Naive thymus-derived CD4-positive, alpha-beta T cell (primary cell): ENCODE data around the gene CAMK4. TPM values are rescaled to one million over a fixed set of nuclear protein-coding genes. Genes with fewer than 3 reads are reported as not detected.

Experiments used
- ATAC-seq: fragments of 150-1000 bp; cut with Tn5 transposase; 2 replicates; pipeline ENCODE4 v1.10.0; 2021; ENCODE audit warnings: mild to moderate bottlenecking, moderate library complexity
- CTCF ChIA-PET: fragments of 350-600 bp; sonication (Branson Sonifier 250); formaldehyde crosslinking; loops from one replicate; lab custom pipeline; 2021; ENCODE audit warnings: antibody characterized with exemption; lab: Charles Lee
- POLR2A ChIA-PET: fragments of 350-600 bp; sonication (Branson Sonifier 250); formaldehyde crosslinking; loops from one replicate; lab custom pipeline; 2021; ENCODE audit warnings: antibody characterized with exemption, inconsistent platforms; lab: Charles Lee
- DNase-seq, 9 donors: peaks; one replicate each; pipeline versions ENCODE4 v3.0.0 to v3.0.0-alpha.2; 2020 to 2022; ENCODE audit warnings: mixed read lengths in 1 of 9
- H3K27ac ChIP-seq: one replicate; pipeline ENCODE4 v1.7.0; 2013; ENCODE audit warnings: mild to moderate bottlenecking, low read depth, low read length, moderate library complexity
- H3K27me3 ChIP-seq, 2 donors: one replicate each; pipeline ENCODE4 v1.7.0; 2013; ENCODE audit warnings: low read length in 2 of 2, mild to moderate bottlenecking in 2 of 2, moderate library complexity in 2 of 2; ENCODE audit not compliant: control insufficient read depth in 2 of 2, insufficient read depth in 2 of 2
- H3K36me3 ChIP-seq, 3 experiments: 1 replicate in 2 of 3; 2 replicates in 1 of 3; pipeline ENCODE4 v1.7.0; 2013; ENCODE audit warnings: low read length in 3 of 3, mild to moderate bottlenecking in 3 of 3, moderate library complexity in 1 of 3; ENCODE audit not compliant: insufficient read depth in 3 of 3, control insufficient read depth in 2 of 3
- H3K4me1 ChIP-seq, 2 donors: one replicate each; pipeline ENCODE4 v1.7.0; 2013; ENCODE audit warnings: low read length in 2 of 2, mild to moderate bottlenecking in 2 of 2, moderate library complexity in 1 of 2; ENCODE audit not compliant: control insufficient read depth in 2 of 2, insufficient read depth in 2 of 2
- H3K4me3 ChIP-seq: 2 replicates; pipeline ENCODE4 v1.7.0; 2013; ENCODE audit warnings: mild to moderate bottlenecking, low read length
- H3K9me3 ChIP-seq, 3 experiments: 1 replicate in 2 of 3; 2 replicates in 1 of 3; pipeline ENCODE4 v1.7.0; 2013; ENCODE audit warnings: low read length in 3 of 3; ENCODE audit not compliant: control insufficient read depth in 2 of 3
- H3K27ac Mint-ChIP-seq, 9 donors: one replicate each; pipeline ENCODE4 v1.8.0; 2020 to 2022; ENCODE audit warnings: mixed read lengths in 9 of 9, mild to moderate bottlenecking in 8 of 9, moderate library complexity in 5 of 9, inconsistent platforms in 2 of 9
- H3K27me3 Mint-ChIP-seq, 5 donors: one replicate each; pipeline ENCODE4 v1.8.0; 2021 to 2022; ENCODE audit warnings: mixed read lengths in 5 of 5, mild to moderate bottlenecking in 1 of 5
- H3K36me3 Mint-ChIP-seq, 5 donors: one replicate each; pipeline ENCODE4 v1.8.0; 2020 to 2022; ENCODE audit warnings: mixed read lengths in 5 of 5, mild to moderate bottlenecking in 3 of 5, inconsistent platforms in 1 of 5
- H3K4me1 Mint-ChIP-seq, 7 donors: one replicate each; pipeline ENCODE4 v1.8.0; 2020 to 2022; ENCODE audit warnings: mixed read lengths in 7 of 7, mild to moderate bottlenecking in 3 of 7, inconsistent platforms in 1 of 7
- H3K4me3 Mint-ChIP-seq, 10 donors: one replicate each; pipeline ENCODE4 v1.8.0; 2020 to 2022; ENCODE audit warnings: mild to moderate bottlenecking in 10 of 10, mixed read lengths in 10 of 10, moderate library complexity in 6 of 10, inconsistent platforms in 2 of 10
- H3K9me3 Mint-ChIP-seq, 11 donors: one replicate each; pipeline ENCODE4 v1.8.0; 2020 to 2022; ENCODE audit warnings: mixed read lengths in 11 of 11, mild to moderate bottlenecking in 4 of 11, inconsistent platforms in 1 of 11, moderate library complexity in 1 of 11
- intact Hi-C, 2 donors: fragments of 100-400 bp; cut with micrococcal nuclease; formaldehyde crosslinking; loops; one replicate each; pipeline ENCODE4 v1.15.1; 2023
- polyA plus RNA-seq, 2 donors: library from polyadenylated mRNA; unstranded; fragments of 300-500 nt; fragmentation: Illumina TruSeq; gene quantifications; one replicate each; pipeline ENCODE4 v1.2.3, GENCODE V29; 2021
- total RNA-seq, 6 experiments: library from RNA in 5 of 6; stranded (reverse) in 5 of 6; gene quantifications; 1 replicate in 5 of 6; 2 replicates in 1 of 6; pipeline ENCODE4 v1.2.3 and lab custom pipeline; 2021 to 2026

Gene CAMK4
- total and polyA plus RNA-seq, 7 experiments from 2014 or later: 118 to 366 (median 200) TPM

DNA sequence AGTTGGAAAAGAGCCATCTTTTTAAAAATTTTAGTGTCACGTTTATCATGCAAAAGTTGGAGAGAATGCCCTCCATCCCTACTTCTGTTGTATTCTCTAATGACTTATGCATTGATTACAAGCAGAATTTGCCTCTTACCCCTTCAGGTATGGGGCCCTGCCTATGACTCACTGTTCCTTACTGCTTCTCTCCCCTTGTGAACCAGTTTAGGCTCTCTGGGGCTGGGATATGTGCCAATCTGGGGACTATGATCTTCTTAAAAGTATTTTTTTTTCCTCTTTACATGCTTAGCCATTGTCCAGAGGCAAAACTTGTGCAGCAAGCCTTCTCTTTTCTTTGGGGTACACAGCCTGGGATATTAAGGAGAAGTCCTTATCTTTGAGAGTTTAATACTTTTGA, 37.4 kb downstream of the CAMK4 start:
- H3K27ac Mint-ChIP-seq: no peak overlapping the region
- Histone ChIP-seq H3K36me3 (no peaks in the 10 kb centered on the region), H3K4me3 (no peak overlapping the region), H3K9me3 (no peaks in the 10 kb centered on the region), H3K4me1 (peaks cover 0 to 50% of the 10 kb centered on the region in 2 donors), H3K27me3 (no peaks in the 10 kb centered on the region), H3K27ac (no peak overlapping the region)
- ChIA-PET POLR2A (interaction anchor here (0.7 to 1.0 kb wide), 2 partner anchors 20 to 1578 kb away, joined by 3 to 4 read pairs; no protein-coding TSS in a partner anchor), CTCF (no interaction called here)
- no peaks in the 10 kb centered on the region for H3K27me3 Mint-ChIP-seq
- ATAC-seq (no peak), DNase-seq (no peak)
- peaks cover 5 to 60% (median 57%) of the 10 kb centered on the region in 5 donors for H3K36me3 Mint-ChIP-seq
- intact Hi-C loops: no loop called here
- H3K4me1 Mint-ChIP-seq: peaks cover 0 to 42% (median 5%) of the 10 kb centered on the region in 7 donors
- no peak overlapping the region for H3K4me3 Mint-ChIP-seq
- H3K9me3 Mint-ChIP-seq: peaks cover 0 to 25% (median 5%) of the 10 kb centered on the region in 11 donors

DNA sequence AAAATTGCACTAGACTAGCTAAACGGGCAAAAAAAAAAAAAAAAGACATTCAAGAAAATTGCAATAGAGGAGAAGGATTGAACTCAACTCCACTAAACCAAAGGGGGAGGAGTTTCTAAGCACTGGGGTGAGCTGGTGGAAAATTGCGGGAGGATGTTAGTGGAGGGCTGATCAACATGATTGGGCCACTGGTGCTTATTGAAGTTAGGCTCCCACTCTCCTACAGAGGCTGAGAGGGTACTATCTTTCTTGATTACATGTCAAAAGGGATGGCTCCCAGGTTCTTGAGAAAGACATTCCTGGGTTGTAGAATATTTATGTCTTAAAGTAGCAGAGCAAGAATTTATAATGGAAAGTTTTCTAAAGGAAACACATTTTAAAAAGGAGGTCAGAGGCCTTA, 38.0 kb downstream of the CAMK4 start:
- H3K27me3 Mint-ChIP-seq: no peaks in the 10 kb centered on the region
- H3K36me3 ChIP-seq: no peaks in the 10 kb centered on the region
- no peak overlapping the region for H3K27ac ChIP-seq
- ATAC-seq (no peak), DNase-seq (peak in 1 of 9 donors; percentile 22)
- peaks cover 9 to 60% (median 56%) of the 10 kb centered on the region in 5 donors for H3K36me3 Mint-ChIP-seq
- no peak overlapping the region for H3K27ac Mint-ChIP-seq
- H3K4me1 Mint-ChIP-seq: peaks cover 0 to 43% (median 0%) of the 10 kb centered on the region in 7 donors
- intact Hi-C loops: no loop called here
- H3K27me3 ChIP-seq: no peaks in the 10 kb centered on the region
- no peaks in the 10 kb centered on the region for H3K9me3 ChIP-seq
- ChIA-PET CTCF (interaction anchor here (0.7 kb wide), 1 partner anchor 10 kb away, joined by 6 read pairs; no protein-coding TSS in a partner anchor), POLR2A (no interaction called here)
- no peak overlapping the region for H3K4me3 Mint-ChIP-seq
- peaks cover 0 to 24% (median 4%) of the 10 kb centered on the region in 11 donors for H3K9me3 Mint-ChIP-seq
- no peak overlapping the region for H3K4me3 ChIP-seq
- peaks cover 0 to 50% of the 10 kb centered on the region in 2 donors for H3K4me1 ChIP-seq

DNA sequence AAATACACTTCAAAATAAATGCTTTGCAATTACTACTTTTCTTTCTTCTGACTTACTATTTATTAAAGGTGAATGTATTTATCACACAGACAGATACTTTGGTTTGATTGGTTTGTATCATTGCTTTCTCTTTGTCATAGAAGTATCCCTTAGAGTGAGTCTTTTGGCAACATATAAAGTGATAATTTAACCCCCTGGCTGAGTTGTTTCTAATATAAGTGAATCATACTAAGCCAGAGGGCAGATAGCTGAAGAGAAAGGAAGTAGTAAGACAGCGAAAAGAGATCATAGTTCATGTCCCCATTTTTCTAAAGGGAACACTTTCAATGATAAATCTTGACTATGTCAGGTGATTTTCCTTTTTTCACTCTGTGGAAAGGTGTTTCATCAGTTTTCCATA, 38.6 kb downstream of the CAMK4 start:
- H3K36me3 Mint-ChIP-seq: peaks cover 9 to 57% (median 54%) of the 10 kb centered on the region in 5 donors
- H3K27ac ChIP-seq: no peak overlapping the region
- intact Hi-C loops: loop anchor here in 1 of 2 donors (1.0 kb wide), 1 partner anchor 9 kb away; no protein-coding TSS in a partner anchor
- H3K4me1 Mint-ChIP-seq: peaks cover under 1 to 41% (median 2%) of the 10 kb centered on the region in 7 donors
- peaks cover 0 to 22% (median 4%) of the 10 kb centered on the region in 11 donors for H3K9me3 Mint-ChIP-seq
- no peaks in the 10 kb centered on the region for H3K27me3 Mint-ChIP-seq
- H3K9me3 ChIP-seq: no peaks in the 10 kb centered on the region
- ATAC-seq (no peak), DNase-seq (no peak)
- ChIA-PET POLR2A (interaction anchor here (0.9 to 1.4 kb wide), 3 partner anchors 12 to 37 kb away, joined by 3 to 4 read pairs (median 4); no protein-coding TSS in a partner anchor), CTCF (interaction anchor here (4.1 kb wide), 1 partner anchor 16 kb away, joined by 10 read pairs; no protein-coding TSS in a partner anchor)
- no peaks in the 10 kb centered on the region for H3K27me3 ChIP-seq
- H3K4me3 ChIP-seq: no peak overlapping the region
- H3K4me1 ChIP-seq: peaks cover 0 to 50% of the 10 kb centered on the region in 2 donors
- H3K4me3 Mint-ChIP-seq: peak overlapping the region in 5 of 10 donors; percentile 11 to 42 (median 22)
- H3K27ac Mint-ChIP-seq: peak overlapping the region in 3 of 9 donors; percentile 0 to 75 (median 56)
- H3K36me3 ChIP-seq: no peaks in the 10 kb centered on the region

DNA sequence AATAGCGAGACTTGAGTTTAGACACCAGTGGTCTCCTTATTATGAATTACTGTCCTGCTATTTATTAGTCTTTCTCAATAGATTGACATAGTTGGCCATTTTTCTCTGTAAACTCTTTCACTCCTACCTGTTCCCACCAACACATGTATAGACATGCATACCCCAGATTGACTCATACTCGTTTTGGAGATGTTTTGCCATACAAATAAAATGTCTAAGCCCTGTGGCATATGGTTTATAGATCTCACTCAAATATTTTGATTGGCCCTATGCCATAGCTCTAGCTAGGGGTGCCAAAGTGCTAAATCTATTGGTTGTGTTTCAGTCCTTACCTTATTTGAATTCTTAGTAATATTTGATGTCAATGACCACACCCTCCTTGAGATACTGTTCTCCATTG, 42.3 kb downstream of the CAMK4 start:
- Histone ChIP-seq H3K36me3 (peaks cover 0 to 11% (median 0%) of the 10 kb centered on the region in 3 experiments), H3K9me3 (no peaks in the 10 kb centered on the region), H3K4me1 (peaks cover 0 to 28% of the 10 kb centered on the region in 2 donors), H3K27me3 (no peaks in the 10 kb centered on the region), H3K4me3 (no peak overlapping the region), H3K27ac (no peak overlapping the region)
- peak overlapping the region in 2 of 10 donors; percentile 4 to 8 for H3K4me3 Mint-ChIP-seq
- peaks cover 23 to 80% (median 76%) of the 10 kb centered on the region in 5 donors for H3K36me3 Mint-ChIP-seq
- intact Hi-C loops: no loop called here
- POLR2A ChIA-PET: interaction anchor here (2.6 kb wide), 1 partner anchor 43 kb away, joined by 10 read pairs; the partner anchor contains the start of gene CAMK4
- peaks cover 0 to 34% (median 6%) of the 10 kb centered on the region in 11 donors for H3K9me3 Mint-ChIP-seq
- H3K27ac Mint-ChIP-seq: peak overlapping the region in 7 of 9 donors; percentile 37 to 67 (median 53)
- peaks cover 32 to 49% (median 39%) of the 10 kb centered on the region in 7 donors for H3K4me1 Mint-ChIP-seq
- ATAC-seq: no peak
- DNase-seq: no peak
- H3K27me3 Mint-ChIP-seq: no peaks in the 10 kb centered on the region
- CTCF ChIA-PET: interaction anchor here (1.3 to 4.1 kb wide), 2 partner anchors 12 to 28 kb away, joined by 4 to 10 read pairs; no protein-coding TSS in a partner anchor

DNA sequence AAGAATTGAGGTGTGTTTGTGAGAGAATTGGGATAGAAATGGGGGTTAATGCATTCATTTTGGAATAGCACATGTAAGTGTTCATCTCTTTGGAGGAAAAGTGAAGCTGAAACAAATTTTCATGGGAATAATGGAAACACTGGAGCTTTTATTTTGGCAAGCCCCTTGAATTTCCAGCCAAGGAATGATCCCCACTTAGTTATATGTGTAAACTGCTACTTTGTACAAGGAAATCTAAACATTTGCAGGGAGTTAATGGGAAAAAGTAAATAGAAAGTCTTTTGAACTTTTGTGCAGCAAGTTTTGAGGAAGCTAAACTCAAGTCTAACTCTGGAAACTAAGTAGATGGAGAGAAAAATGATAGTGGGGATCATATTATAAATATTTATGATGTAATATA, 44.1 kb downstream of the CAMK4 start:
- Histone ChIP-seq H3K27ac (no peak overlapping the region), H3K36me3 (peaks cover 0 to 11% (median 0%) of the 10 kb centered on the region in 3 experiments), H3K4me3 (no peak overlapping the region), H3K4me1 (peaks cover 0 to 17% of the 10 kb centered on the region in 2 donors), H3K27me3 (no peaks in the 10 kb centered on the region), H3K9me3 (no peaks in the 10 kb centered on the region)
- Mint-ChIP-seq H3K4me1 (peaks cover 39 to 57% (median 52%) of the 10 kb centered on the region in 7 donors), H3K36me3 (peaks cover 23 to 78% (median 71%) of the 10 kb centered on the region in 5 donors), H3K27me3 (no peaks in the 10 kb centered on the region), H3K4me3 (peak overlapping the region in 2 of 10 donors; percentile 7 to 8), H3K27ac (peak overlapping the region in 5 of 9 donors; percentile 32 to 63 (median 44)), H3K9me3 (peaks cover 0 to 34% (median 6%) of the 10 kb centered on the region in 11 donors)
- no peak for ATAC-seq
- DNase-seq: no peak
- ChIA-PET POLR2A (interaction anchor here (0.6 to 1.6 kb wide), 4 partner anchors 36 to 288 kb away, joined by 3 to 4 read pairs (median 3); no protein-coding TSS in a partner anchor), CTCF (interaction anchor here (0.8 to 3.0 kb wide), 3 partner anchors 10 to 109 kb away, joined by 3 to 14 read pairs (median 7); partner anchors contain the start of gene CAMK4)
- intact Hi-C loops: loop anchor here in 1 of 2 donors (1.0 kb wide), 1 partner anchor 8 kb away; no protein-coding TSS in a partner anchor

DNA sequence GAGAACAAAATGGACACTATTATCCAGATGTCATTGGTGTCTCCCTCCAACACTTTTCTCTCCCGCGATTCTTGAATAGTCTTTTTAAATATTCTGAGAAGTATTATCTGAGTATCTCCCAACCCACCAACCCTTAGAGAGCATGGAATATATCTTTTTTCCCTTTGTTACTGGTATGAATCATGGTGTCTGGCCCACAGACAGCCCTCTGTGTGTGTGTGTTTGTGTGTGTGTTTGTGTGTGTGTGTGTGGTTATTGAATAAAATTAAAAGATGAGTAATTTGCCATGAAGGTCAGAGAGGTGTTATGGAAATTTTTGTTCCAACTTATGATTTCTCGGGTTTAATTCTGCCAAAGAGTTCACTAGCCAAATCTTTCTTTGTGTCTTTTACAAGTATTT, 47.7 kb downstream of the CAMK4 start:
- intact Hi-C loops: no loop called here
- CTCF ChIA-PET: no interaction called here

More for the DNA sequence above, 47.7 kb downstream of the CAMK4 start:
- POLR2A ChIA-PET: no interaction called here
- peak overlapping the region in 7 of 9 donors; percentile 16 to 82 (median 55) for H3K27ac Mint-ChIP-seq
- Histone ChIP-seq H3K4me1 (peaks cover 3 to 6% of the 10 kb centered on the region in 2 donors), H3K27me3 (no peaks in the 10 kb centered on the region), H3K27ac (no peak overlapping the region), H3K4me3 (no peak overlapping the region), H3K9me3 (no peaks in the 10 kb centered on the region), H3K36me3 (peaks cover 0 to 11% (median 0%) of the 10 kb centered on the region in 3 experiments)
- peak overlapping the region in 6 of 10 donors; percentile 4 to 49 (median 18) for H3K4me3 Mint-ChIP-seq
- H3K27me3 Mint-ChIP-seq: no peaks in the 10 kb centered on the region
- H3K36me3 Mint-ChIP-seq: peaks cover 16 to 42% (median 36%) of the 10 kb centered on the region in 5 donors
- ATAC-seq (no peak), DNase-seq (no peak)
- peaks cover 27 to 85% (median 79%) of the 10 kb centered on the region in 7 donors for H3K4me1 Mint-ChIP-seq
- H3K9me3 Mint-ChIP-seq: peaks cover 0 to 17% (median 5%) of the 10 kb centered on the region in 11 donors
